Adrenal gland (tissue), 5 donors: ENCODE data around the gene COMMD9.

Experiments used
- POLR2A ChIP-seq, 2 donors: fragments of 450-650 bp; IDR thresholded peaks; one replicate each; pipeline ENCODE4 v1.6.1; 2017; ENCODE audit warnings: antibody characterized with exemption in 2 of 2, mild to moderate bottlenecking in 2 of 2, moderate library complexity in 1 of 2
- TF ChIP-seq, protein P1 (sequence below), 6 experiments: fragments of 450-650 bp in 4 of 6; fragments of 200-600 bp in 2 of 6; sonication (generic) in 1 of 6; IDR thresholded peaks; 1 replicate in 5 of 6; 2 replicates in 1 of 6; pipeline versions ENCODE4 v1.5.1 to v1.8.0; 2016 to 2021; ENCODE audit warnings: antibody characterized with exemption in 6 of 6, mild to moderate bottlenecking in 2 of 6, moderate library complexity in 1 of 6
- donor health status: DM: no; HTN: no; CAD: no.

- TF ChIP-seq, protein P1, sequence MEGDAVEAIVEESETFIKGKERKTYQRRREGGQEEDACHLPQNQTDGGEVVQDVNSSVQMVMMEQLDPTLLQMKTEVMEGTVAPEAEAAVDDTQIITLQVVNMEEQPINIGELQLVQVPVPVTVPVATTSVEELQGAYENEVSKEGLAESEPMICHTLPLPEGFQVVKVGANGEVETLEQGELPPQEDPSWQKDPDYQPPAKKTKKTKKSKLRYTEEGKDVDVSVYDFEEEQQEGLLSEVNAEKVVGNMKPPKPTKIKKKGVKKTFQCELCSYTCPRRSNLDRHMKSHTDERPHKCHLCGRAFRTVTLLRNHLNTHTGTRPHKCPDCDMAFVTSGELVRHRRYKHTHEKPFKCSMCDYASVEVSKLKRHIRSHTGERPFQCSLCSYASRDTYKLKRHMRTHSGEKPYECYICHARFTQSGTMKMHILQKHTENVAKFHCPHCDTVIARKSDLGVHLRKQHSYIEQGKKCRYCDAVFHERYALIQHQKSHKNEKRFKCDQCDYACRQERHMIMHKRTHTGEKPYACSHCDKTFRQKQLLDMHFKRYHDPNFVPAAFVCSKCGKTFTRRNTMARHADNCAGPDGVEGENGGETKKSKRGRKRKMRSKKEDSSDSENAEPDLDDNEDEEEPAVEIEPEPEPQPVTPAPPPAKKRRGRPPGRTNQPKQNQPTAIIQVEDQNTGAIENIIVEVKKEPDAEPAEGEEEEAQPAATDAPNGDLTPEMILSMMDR (IDR thresholded peaks at IDR 0.05) = no peak
- TF ChIP-seq POLR2A (IDR thresholded peaks at IDR 0.05) = no peak
These were observed 54.4 kb downstream of the COMMD9 start for GRCh38 chr11:36234825-36235224.
